Upper lobe of right lung (tissue), 1 donor: ENCODE data around the gene TNF. TPM values are rescaled to one million over a fixed set of nuclear protein-coding genes. Genes with fewer than 3 reads are reported as not detected.

ENCODE experiments used
- ATAC-seq: fragments of 200-7000 bp; cut with Tn5 transposase; one replicate; pipeline ENCODE4 v1.9.1; 2020; ENCODE audit warnings: mild to moderate bottlenecking, moderate library complexity
- DNase-seq: peaks from one replicate; pipeline ENCODE4 v3.0.0-alpha.2; 2020
- H3K27ac ChIP-seq: fragments of 200-600 bp; one replicate; pipeline ENCODE4 v1.8.0; 2022
- H3K27me3 ChIP-seq: fragments of 200-600 bp; one replicate; pipeline ENCODE4 v1.8.0; 2022; ENCODE audit warnings: mild to moderate bottlenecking
- H3K36me3 ChIP-seq: fragments of 200-600 bp; one replicate; pipeline ENCODE4 v1.8.0; 2022
- H3K4me1 ChIP-seq: fragments of 200-600 bp; one replicate; pipeline ENCODE4 v1.8.0; 2022
- H3K4me3 ChIP-seq: fragments of 200-600 bp; one replicate; pipeline ENCODE4 v1.8.0; 2022; ENCODE audit warnings: mild to moderate bottlenecking
- H3K9me3 ChIP-seq: fragments of 200-600 bp; one replicate; pipeline ENCODE4 v1.8.0; 2022
- intact Hi-C: fragments of 100-400 bp; cut with DNase I; formaldehyde crosslinking; loops from one replicate; pipeline ENCODE4 v1.11.0; 2022
- long read RNA-seq: library from polyadenylated mRNA; unstranded; transcript quantifications from one replicate; pipeline ENCODE4 v2.0.0, GENCODE V29; 2021
- total RNA-seq: library from RNA; stranded (reverse); fragmentation: NEBNext Ultra II Directional; extraction: Animal tissue kit (Norgen Biotek cat#: 25700); gene quantifications from one replicate; pipeline ENCODE4 v1.2.1, GENCODE V29; 2021
- TF ChIP-seq, protein P1 (sequence below): fragments of 200-600 bp; IDR thresholded peaks from one replicate; pipeline ENCODE4 v1.8.0; 2022; ENCODE audit warnings: antibody characterized with exemption
- donor health status: DM: no; HTN: yes; CAD: no; lungs with severe emphysema.

Gene TNF
- 2.4 TPM for total RNA-seq
- long read RNA-seq, partial matches to known transcripts: 2 of 2 reads
- long read RNA-seq, other reads (novel, unspliced or antisense): 0 of 2 reads

- Histone ChIP-seq H3K9me3 (no peaks in the 10 kb centered on the region), H3K36me3 (no peaks in the 10 kb centered on the region), H3K27ac (peak within 1 kb of the TSS; percentile 55), H3K4me3 (peak within 1 kb of the TSS; percentile 48), H3K27me3 (no peaks in the 10 kb centered on the region), H3K4me1 (no peaks in the 10 kb centered on the region)
- intact Hi-C loops: no loop called here
- TF ChIP-seq, protein P1, sequence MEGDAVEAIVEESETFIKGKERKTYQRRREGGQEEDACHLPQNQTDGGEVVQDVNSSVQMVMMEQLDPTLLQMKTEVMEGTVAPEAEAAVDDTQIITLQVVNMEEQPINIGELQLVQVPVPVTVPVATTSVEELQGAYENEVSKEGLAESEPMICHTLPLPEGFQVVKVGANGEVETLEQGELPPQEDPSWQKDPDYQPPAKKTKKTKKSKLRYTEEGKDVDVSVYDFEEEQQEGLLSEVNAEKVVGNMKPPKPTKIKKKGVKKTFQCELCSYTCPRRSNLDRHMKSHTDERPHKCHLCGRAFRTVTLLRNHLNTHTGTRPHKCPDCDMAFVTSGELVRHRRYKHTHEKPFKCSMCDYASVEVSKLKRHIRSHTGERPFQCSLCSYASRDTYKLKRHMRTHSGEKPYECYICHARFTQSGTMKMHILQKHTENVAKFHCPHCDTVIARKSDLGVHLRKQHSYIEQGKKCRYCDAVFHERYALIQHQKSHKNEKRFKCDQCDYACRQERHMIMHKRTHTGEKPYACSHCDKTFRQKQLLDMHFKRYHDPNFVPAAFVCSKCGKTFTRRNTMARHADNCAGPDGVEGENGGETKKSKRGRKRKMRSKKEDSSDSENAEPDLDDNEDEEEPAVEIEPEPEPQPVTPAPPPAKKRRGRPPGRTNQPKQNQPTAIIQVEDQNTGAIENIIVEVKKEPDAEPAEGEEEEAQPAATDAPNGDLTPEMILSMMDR: no peak
- ATAC-seq (peak; percentile 71), DNase-seq (peak; percentile 69)
These were observed at the start of gene TNF for GRCh38 chr6:31575335-31575901. TSS of gene TNF (plus strand) at chr6:31575565. CDS start at chr6:31575742, 177 bp downstream.

DNA sequence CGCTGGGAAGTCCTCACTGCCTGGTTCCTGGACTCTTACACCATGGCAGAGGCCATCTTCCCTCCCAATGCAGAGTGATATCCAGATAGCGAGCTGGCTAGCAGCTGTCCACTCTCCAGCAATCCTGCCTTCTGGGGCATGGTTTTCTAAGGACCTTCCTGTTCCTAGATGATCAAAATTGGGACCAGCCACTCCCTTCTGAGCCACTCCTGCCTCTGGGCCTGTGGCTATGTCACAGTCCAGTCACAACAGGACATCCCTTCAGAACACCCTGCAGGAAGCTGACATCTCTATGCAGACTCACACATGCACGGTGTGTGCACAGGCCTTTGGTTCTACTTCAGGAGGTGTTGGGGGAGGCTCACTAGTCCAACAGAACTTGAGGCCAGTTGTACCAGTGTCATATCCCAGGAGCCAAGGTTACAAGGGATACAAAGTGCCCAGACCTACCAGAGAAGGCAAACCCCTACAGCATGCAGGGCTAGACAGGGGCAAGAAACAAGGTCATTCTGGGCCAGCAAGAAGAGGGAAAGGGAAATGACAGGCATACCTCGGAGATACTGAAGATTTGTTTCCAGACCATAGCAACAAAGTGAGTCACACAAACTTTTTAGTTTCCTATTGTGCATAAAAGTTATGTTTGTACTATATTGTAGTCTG, 49.3 kb upstream of the TNF start:
- intact Hi-C loops: no loop called here
- H3K36me3 ChIP-seq: peaks cover 17% of the 10 kb centered on the region
- H3K27me3 ChIP-seq: no peaks in the 10 kb centered on the region
- peaks cover 7% of the 10 kb centered on the region for H3K4me1 ChIP-seq
- peak overlapping the region; percentile 17 for H3K27ac ChIP-seq
- peak; percentile 37 for ATAC-seq
- no peaks in the 10 kb centered on the region for H3K9me3 ChIP-seq
- TF ChIP-seq, protein P1: no peak
- DNase-seq: no peak
- H3K4me3 ChIP-seq: no peak overlapping the region

- no peak for ATAC-seq
- Histone ChIP-seq H3K27ac (no peak overlapping the region), H3K4me1 (peaks cover 7% of the 10 kb centered on the region), H3K9me3 (no peaks in the 10 kb centered on the region), H3K36me3 (peaks cover 40% of the 10 kb centered on the region), H3K27me3 (no peaks in the 10 kb centered on the region), H3K4me3 (no peak overlapping the region)
- DNase-seq: no peak
- TF ChIP-seq, protein P1: no peak
- intact Hi-C loops: no loop called here
These were observed 47.0 kb upstream of the TNF start for GRCh38 chr6:31528307-31528777.

GRCh38 chr6:31528821-31529328, 46.5 kb upstream of the TNF start, which contains the start of gene MCCD1:
TSS of gene MCCD1 (plus strand) at chr6:31528962. CDS start at chr6:31529015, 53 bp downstream.
- no peaks in the 10 kb centered on the region for H3K9me3 ChIP-seq
- DNase-seq: no peak
- H3K27me3 ChIP-seq: no peaks in the 10 kb centered on the region
- H3K4me1 ChIP-seq: peaks cover 7% of the 10 kb centered on the region
- H3K4me3 ChIP-seq: no peak within 1 kb of the TSS
- peaks cover 46% of the 10 kb centered on the region for H3K36me3 ChIP-seq
- peak; percentile 38 for ATAC-seq
- TF ChIP-seq, protein P1: no peak
- H3K27ac ChIP-seq: no peak within 1 kb of the TSS
- intact Hi-C loops: no loop called here

- H3K9me3 ChIP-seq: no peaks in the 10 kb centered on the region
- H3K27me3 ChIP-seq: no peaks in the 10 kb centered on the region
- intact Hi-C loops: no loop called here
- H3K36me3 ChIP-seq: peaks cover 52% of the 10 kb centered on the region
- peak; percentile 15 for ATAC-seq
- H3K27ac ChIP-seq: no peak overlapping the region
- TF ChIP-seq, protein P1: no peak
- H3K4me3 ChIP-seq: no peak overlapping the region
- H3K4me1 ChIP-seq: peaks cover 7% of the 10 kb centered on the region
- DNase-seq: no peak
These were observed 45.8 kb upstream of the TNF start for GRCh38 chr6:31529329-31530150.
